Esophagus muscularis mucosa (tissue), 4 donors: Measurements from ENCODE around the gene CSKMT.

Experiments
- EP300 ChIP-seq: sonication (generic); formaldehyde crosslinking; IDR thresholded peaks from one replicate; pipeline ENCODE4 v1.6.1; 2017; ENCODE audit warnings: antibody characterized with exemption
- POLR2A ChIP-seq: fragments of 450-650 bp; IDR thresholded peaks from one replicate; pipeline ENCODE4 v1.6.1; 2017; ENCODE audit warnings: antibody characterized with exemption, moderate library complexity, mild to moderate bottlenecking, low read depth
- POLR2AphosphoS5 ChIP-seq, 2 donors: sonication (generic); formaldehyde crosslinking; IDR thresholded peaks; one replicate each; pipeline ENCODE4 v1.6.1; 2017; ENCODE audit warnings: antibody characterized with exemption in 2 of 2
- TF ChIP-seq, protein P1 (sequence below), 3 experiments: fragments of 200-600 bp in 2 of 3; fragments of 450-650 bp in 1 of 3; sonication (generic) in 2 of 3; IDR thresholded peaks; one replicate each; pipeline ENCODE4 v1.5.1; 2017 to 2019; ENCODE audit warnings: antibody characterized with exemption in 3 of 3, mild to moderate bottlenecking in 2 of 3, moderate library complexity in 1 of 3

DNA sequence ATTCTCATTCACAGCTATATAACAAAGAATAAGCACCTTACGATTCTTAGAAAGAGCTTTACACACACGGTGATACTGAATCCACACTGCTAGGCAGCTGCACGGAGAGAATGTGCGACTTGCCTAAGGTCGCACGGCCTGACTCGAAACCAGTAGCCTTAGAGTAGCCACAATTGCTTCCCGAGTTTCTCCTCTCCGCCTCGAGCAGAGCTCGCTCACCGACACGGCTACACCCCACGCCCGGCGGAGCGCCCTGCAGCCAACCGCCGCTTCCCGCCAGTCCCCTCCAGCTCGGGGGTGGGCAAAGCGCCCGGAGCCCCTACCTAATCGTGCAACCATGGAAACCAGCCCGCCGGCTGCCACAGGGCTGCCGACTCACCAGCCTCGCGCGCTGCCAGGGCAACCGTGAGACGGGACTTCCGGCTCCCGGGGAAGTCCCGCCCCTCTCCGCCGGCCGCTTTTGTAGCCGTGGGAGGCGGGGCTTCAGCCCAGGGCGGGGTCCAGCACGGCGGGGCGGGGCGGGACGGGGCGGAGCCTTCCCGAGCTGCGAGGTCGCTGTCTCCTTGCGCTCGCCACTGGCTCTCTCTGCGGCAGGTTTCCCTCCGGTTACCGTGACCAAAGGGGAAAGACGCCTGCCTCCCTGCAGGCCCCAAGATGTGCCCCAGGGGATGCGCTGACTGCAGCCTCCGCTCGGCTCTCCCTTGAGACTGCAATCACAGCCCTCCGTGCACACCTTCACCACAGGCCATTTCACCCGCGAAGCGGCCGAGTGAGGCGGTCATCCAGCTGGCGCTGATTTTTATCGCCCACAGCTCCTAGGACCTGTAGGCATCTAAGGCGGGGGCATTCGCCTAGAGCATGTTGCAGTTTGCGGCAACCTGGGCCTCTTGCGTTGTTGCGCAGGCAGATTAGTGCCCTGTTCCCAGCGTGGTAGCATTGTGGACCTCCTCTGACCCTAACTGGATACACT lies 41.1 kb downstream of the CSKMT start:
- TF ChIP-seq POLR2AphosphoS5 (IDR thresholded peaks at IDR 0.05) (peak; percentile 82 to 84), POLR2A (no peak), EP300 (no peak)
- TF ChIP-seq, protein P1, sequence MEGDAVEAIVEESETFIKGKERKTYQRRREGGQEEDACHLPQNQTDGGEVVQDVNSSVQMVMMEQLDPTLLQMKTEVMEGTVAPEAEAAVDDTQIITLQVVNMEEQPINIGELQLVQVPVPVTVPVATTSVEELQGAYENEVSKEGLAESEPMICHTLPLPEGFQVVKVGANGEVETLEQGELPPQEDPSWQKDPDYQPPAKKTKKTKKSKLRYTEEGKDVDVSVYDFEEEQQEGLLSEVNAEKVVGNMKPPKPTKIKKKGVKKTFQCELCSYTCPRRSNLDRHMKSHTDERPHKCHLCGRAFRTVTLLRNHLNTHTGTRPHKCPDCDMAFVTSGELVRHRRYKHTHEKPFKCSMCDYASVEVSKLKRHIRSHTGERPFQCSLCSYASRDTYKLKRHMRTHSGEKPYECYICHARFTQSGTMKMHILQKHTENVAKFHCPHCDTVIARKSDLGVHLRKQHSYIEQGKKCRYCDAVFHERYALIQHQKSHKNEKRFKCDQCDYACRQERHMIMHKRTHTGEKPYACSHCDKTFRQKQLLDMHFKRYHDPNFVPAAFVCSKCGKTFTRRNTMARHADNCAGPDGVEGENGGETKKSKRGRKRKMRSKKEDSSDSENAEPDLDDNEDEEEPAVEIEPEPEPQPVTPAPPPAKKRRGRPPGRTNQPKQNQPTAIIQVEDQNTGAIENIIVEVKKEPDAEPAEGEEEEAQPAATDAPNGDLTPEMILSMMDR (IDR thresholded peaks at IDR 0.05): no peak
